ENCODE results near the gene FZR1. TPM values are rescaled to one million over a fixed set of nuclear protein-coding genes. Genes with fewer than 3 reads are reported as not detected.

Gene FZR1
- total and polyA plus RNA-seq, 2 of the 4 experiments (the other 2 are of a cell fraction) = 21.5 to 47.8 TPM

DNA sequence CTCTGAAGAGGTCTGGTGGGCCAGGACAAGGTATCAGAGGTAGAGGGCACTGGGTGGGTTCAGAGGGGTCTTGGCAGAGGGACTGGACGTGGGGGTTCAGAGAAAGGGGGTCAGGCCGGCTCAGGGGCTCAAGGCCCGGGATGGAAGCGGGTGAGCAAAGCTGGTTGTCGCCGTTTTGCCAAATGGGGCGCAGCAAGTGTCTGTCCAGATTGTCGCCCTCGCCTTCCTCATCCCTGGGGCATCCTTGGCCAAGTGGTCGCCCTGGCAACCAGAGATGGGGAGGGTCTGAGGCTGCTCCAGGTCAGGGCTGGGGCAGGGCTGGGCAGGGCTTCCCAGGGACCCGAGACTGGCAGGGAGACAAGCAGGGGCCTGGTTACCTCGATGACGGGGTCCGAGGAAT is 12.5 kb upstream of the FZR1 start:
- H3K4me1 ChIP-seq (ENCODE audit: control insufficient read depth, insufficient read depth, low read length) = no peaks in the 10 kb centered on the region
- no peak for TF ChIP-seq FOS (IDR thresholded peaks at IDR 0.05; ENCODE audit: low read depth, low read length)
- no peak for TF ChIP-seq RCOR1 (IDR thresholded peaks at IDR 0.05; ENCODE audit: insufficient replicate concordance, low read length)
- TF ChIP-seq ELK1 (IDR thresholded peaks at IDR 0.05; ENCODE audit: borderline replicate concordance, low read depth, low read length) = no peak
- no peak for TF ChIP-seq RFX5 (IDR thresholded peaks at IDR 0.05; ENCODE audit: low read depth, low read length)
- TF ChIP-seq, protein P1, sequence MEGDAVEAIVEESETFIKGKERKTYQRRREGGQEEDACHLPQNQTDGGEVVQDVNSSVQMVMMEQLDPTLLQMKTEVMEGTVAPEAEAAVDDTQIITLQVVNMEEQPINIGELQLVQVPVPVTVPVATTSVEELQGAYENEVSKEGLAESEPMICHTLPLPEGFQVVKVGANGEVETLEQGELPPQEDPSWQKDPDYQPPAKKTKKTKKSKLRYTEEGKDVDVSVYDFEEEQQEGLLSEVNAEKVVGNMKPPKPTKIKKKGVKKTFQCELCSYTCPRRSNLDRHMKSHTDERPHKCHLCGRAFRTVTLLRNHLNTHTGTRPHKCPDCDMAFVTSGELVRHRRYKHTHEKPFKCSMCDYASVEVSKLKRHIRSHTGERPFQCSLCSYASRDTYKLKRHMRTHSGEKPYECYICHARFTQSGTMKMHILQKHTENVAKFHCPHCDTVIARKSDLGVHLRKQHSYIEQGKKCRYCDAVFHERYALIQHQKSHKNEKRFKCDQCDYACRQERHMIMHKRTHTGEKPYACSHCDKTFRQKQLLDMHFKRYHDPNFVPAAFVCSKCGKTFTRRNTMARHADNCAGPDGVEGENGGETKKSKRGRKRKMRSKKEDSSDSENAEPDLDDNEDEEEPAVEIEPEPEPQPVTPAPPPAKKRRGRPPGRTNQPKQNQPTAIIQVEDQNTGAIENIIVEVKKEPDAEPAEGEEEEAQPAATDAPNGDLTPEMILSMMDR (conservative IDR thresholded peaks at IDR 0.05; ENCODE audit: low read depth, low read length) = no peak
- no peak for TF ChIP-seq CEBPB (IDR thresholded peaks at IDR 0.05; ENCODE audit: low read depth, low read length)
- TF ChIP-seq RAD21 (IDR thresholded peaks at IDR 0.05; ENCODE audit: low read length) = no peak
- no peak for TF ChIP-seq SMC3 (IDR thresholded peaks at IDR 0.05; ENCODE audit: low read depth, low read length)
- TF ChIP-seq BHLHE40 (IDR thresholded peaks at IDR 0.05; ENCODE audit: low read depth, low read length) = no peak
- no peak for TF ChIP-seq MAZ (IDR thresholded peaks at IDR 0.05; ENCODE audit: borderline replicate concordance, low read depth, low read length)
- TF ChIP-seq, protein P2, sequence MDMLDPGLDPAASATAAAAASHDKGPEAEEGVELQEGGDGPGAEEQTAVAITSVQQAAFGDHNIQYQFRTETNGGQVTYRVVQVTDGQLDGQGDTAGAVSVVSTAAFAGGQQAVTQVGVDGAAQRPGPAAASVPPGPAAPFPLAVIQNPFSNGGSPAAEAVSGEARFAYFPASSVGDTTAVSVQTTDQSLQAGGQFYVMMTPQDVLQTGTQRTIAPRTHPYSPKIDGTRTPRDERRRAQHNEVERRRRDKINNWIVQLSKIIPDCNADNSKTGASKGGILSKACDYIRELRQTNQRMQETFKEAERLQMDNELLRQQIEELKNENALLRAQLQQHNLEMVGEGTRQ (IDR thresholded peaks at IDR 0.05; ENCODE audit: low read depth, low read length) = no peak
- TF ChIP-seq NFE2L2 (IDR thresholded peaks at IDR 0.05; ENCODE audit: low read depth, low read length) = no peak
- TF ChIP-seq MAFK (IDR thresholded peaks at IDR 0.05; ENCODE audit: low read depth, low read length) = no peak
- no peak for TF ChIP-seq CHD1 (IDR thresholded peaks at IDR 0.05; ENCODE audit: low read depth, low read length)
- TF ChIP-seq POLR2A (IDR thresholded peaks at IDR 0.05; ENCODE audit: low read depth, low read length) = no peak
- TF ChIP-seq MXI1 (IDR thresholded peaks at IDR 0.05; ENCODE audit: borderline replicate concordance, low read depth, low read length) = no peak
- peaks cover 0 to 23% of the 10 kb centered on the region in 2 experiments; a peak in 2 of 4 replicates for H3K79me1 ChIP-seq (ENCODE audit: low read depth in 1 of 2, low read length in 2 of 2)
- 95% methylated on average over 8 of the region's 14 CpGs; no CpG with 5 or more reads in 1 of the 2 experiments for WGBS, 2 experiments (ENCODE audit: extremely low coverage in 2 of 2, insufficient read length in 1 of 2)
- no peak overlapping the region for H3K14ac ChIP-seq (replicated peaks; ENCODE audit: low read depth, low read length)
- no peak overlapping the region for H3K23ac ChIP-seq (ENCODE audit: low read depth, low read length)
- no peak overlapping the region for H2BK120ac ChIP-seq (ENCODE audit: low read depth, low read length)
- no peak overlapping the region for H3K56ac ChIP-seq (ENCODE audit: extremely low read depth, insufficient read depth, low read length)
- no peak overlapping the region for H4K91ac ChIP-seq (ENCODE audit: insufficient read depth, low read depth, low read length)
- H2AK5ac ChIP-seq (ENCODE audit: low read depth, low read length) = no peak overlapping the region
- ATAC-seq (ENCODE audit: low read depth) (no peak), DNase-seq (no peak)
- H2AK9ac ChIP-seq (replicated peaks; ENCODE audit: low read depth, low read length, poor library complexity) = no peak overlapping the region
- in situ Hi-C loops (cut with MboI; ENCODE audit: low sequenced_read_pairs) = loop anchor here (25.0 kb wide), 1 partner anchor 531 kb away; no protein-coding TSS in a partner anchor
- H3K18ac ChIP-seq (ENCODE audit: low read depth, low read length) = no peak overlapping the region
- ChIA-PET POLR2A (ENCODE audit: unreplicated experiment) (no interaction called here), CTCF (no interaction called here)
- no peaks in the 10 kb centered on the region for H3K27me3 ChIP-seq (ENCODE audit: control insufficient read depth, insufficient read depth, low read length)
- H3K4ac ChIP-seq (ENCODE audit: low read depth, low read length) = no peak overlapping the region
- dilution Hi-C loops (cut with HindIII; ENCODE audit: low sequenced_read_pairs, unreplicated experiment) = no loop called here
- no peak overlapping the region for H3K4me3 ChIP-seq (ENCODE audit: insufficient read depth, low read depth, low read length)
- no peak overlapping the region for H2AFZ ChIP-seq (replicated peaks; ENCODE audit: low read length, poor library complexity)
- H3K4me2 ChIP-seq (ENCODE audit: low read depth, low read length) = no peak overlapping the region
- no peak overlapping the region for H3K27ac ChIP-seq (ENCODE audit: insufficient read depth, low read length)
- no peak overlapping the region for H2BK20ac ChIP-seq (ENCODE audit: low read depth, low read length)
- intact Hi-C loops (cut with micrococcal nuclease) = no loop called here
- no peaks in the 10 kb centered on the region for H4K20me1 ChIP-seq (ENCODE audit: insufficient read depth, low read length)
- no TSS peak for BruUV-seq (replicated peaks)
- no peak overlapping the region for H3K9ac ChIP-seq (ENCODE audit: low read depth, low read length)
- no peaks in the 10 kb centered on the region for H3K9me3 ChIP-seq (ENCODE audit: control insufficient read depth, insufficient read depth, low read length)
- no peak overlapping the region for H2BK15ac ChIP-seq (ENCODE audit: low read depth, low read length)
- no peak overlapping the region for H2BK5ac ChIP-seq (ENCODE audit: low read depth, low read length, poor library complexity, severe bottlenecking)
- peaks cover 31% of the 10 kb centered on the region for H3K36me3 ChIP-seq (ENCODE audit: control insufficient read depth, insufficient read depth, low read length)
- H3K9me1 ChIP-seq (ENCODE audit: insufficient read depth, low read length) = no peaks in the 10 kb centered on the region
- no peak overlapping the region for H4K8ac ChIP-seq (ENCODE audit: low read depth in 2 of 2, low read length in 2 of 2)
- H4K5ac ChIP-seq (ENCODE audit: low read depth, low read length) = no peak overlapping the region

All from IMR-90 (cell line).